ENCODE data around the gene KANSL1. TPM values are rescaled to one million over a fixed set of nuclear protein-coding genes. Genes with fewer than 3 reads are reported as not detected.
"Not testable (repeated sequence)": the region's sequence is repeated elsewhere in the genome, so short reads cannot be mapped to it uniquely, and the experiment has no call there.

Gene KANSL1
- total RNA-seq, 2 experiments from 2014 or later, result 60.9 to 65.5 TPM

GRCh38 chr17:46106966-46107644 lies 86.1 kb downstream of the KANSL1 start:
- Mint-ChIP-seq H3K36me3 (peaks cover 9% of the 10 kb centered on the region), H3K4me1 (peaks cover 66% of the 10 kb centered on the region), H3K27me3 (no peaks in the 10 kb centered on the region), H3K4me3 (no peak overlapping the region), H3K9me3 (peaks cover 2% of the 10 kb centered on the region), H3K27ac (no peak overlapping the region)
- DNase-seq, result no peak

- not testable (repeated sequence) for H3K27me3 Mint-ChIP-seq, DNase-seq, H3K4me3 Mint-ChIP-seq, H3K9me3 Mint-ChIP-seq
- peaks cover 11% of the 10 kb centered on the region for H3K36me3 Mint-ChIP-seq
- peaks cover 64% of the 10 kb centered on the region for H3K4me1 Mint-ChIP-seq
- H3K27ac Mint-ChIP-seq, result peak overlapping the region; percentile 61
Observed at GRCh38 chr17:46102806-46103205, 90.4 kb downstream of the KANSL1 start.

GRCh38 chr17:46101785-46102617 lies 91.2 kb downstream of the KANSL1 start:
- H3K9me3 Mint-ChIP-seq, H3K27me3 Mint-ChIP-seq, H3K36me3 Mint-ChIP-seq, DNase-seq: not testable (repeated sequence)
- H3K4me3 Mint-ChIP-seq, result peak overlapping the region; percentile 32
- H3K27ac Mint-ChIP-seq, result peak overlapping the region; percentile 61
- H3K4me1 Mint-ChIP-seq, result peaks cover 65% of the 10 kb centered on the region

DNA sequence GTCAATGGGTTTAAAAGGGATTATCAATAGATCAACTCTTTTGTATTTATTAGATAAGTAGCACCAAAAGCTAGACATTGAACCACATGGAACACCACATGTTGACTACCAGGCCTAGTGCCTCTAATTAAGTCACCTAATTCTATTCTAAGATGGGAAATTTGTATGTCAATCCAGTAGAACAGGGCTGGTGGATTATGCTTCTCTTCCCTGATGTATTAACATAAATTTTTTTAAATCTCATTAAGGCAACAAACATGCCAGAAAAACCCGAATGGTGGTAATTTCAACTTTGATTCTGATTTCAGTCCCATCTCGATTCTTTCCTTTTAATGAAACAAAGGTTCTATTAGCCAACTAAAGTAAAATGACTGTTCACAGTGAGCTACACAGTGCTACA lies 92.6 kb downstream of the KANSL1 start:
- peaks cover 63% of the 10 kb centered on the region for H3K4me1 Mint-ChIP-seq

GRCh38 chr17:46099865-46100264 lies 93.4 kb downstream of the KANSL1 start:
- Mint-ChIP-seq H3K36me3 (peaks cover 16% of the 10 kb centered on the region), H3K4me3 (no peak overlapping the region), H3K4me1 (peaks cover 68% of the 10 kb centered on the region), H3K27me3 (no peaks in the 10 kb centered on the region), H3K9me3 (no peaks in the 10 kb centered on the region), H3K27ac (no peak overlapping the region)
- no peak for DNase-seq

More for the DNA sequence above, 92.6 kb downstream of the KANSL1 start:
- H3K27ac Mint-ChIP-seq, result peak overlapping the region; percentile 61
- DNase-seq, result no peak
- H3K36me3 Mint-ChIP-seq, result peaks cover 11% of the 10 kb centered on the region
- no peaks in the 10 kb centered on the region for H3K9me3 Mint-ChIP-seq
- no peak overlapping the region for H3K4me3 Mint-ChIP-seq
- H3K27me3 Mint-ChIP-seq, result no peaks in the 10 kb centered on the region

DNA sequence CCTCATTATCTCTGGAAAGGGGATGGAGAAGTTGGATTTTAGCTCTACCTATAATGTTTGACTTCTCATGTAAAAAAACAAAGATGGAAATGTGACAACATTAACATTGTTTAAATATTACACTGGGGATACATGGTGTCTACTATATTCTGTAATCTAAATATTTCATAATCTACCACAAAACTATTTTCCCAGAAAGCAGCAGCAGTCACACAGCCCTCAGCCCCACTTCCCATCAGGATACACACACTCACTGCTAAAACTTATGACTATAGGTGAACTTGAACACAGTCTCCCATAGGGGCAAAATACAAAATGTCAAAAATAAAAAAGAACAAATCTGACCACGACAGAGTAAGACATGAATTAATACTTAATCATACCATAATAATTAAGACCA lies 95.7 kb downstream of the KANSL1 start:
- no peak for DNase-seq
- Mint-ChIP-seq H3K27me3 (no peaks in the 10 kb centered on the region), H3K36me3 (peaks cover 30% of the 10 kb centered on the region), H3K27ac (no peak overlapping the region), H3K4me1 (peaks cover 66% of the 10 kb centered on the region), H3K4me3 (no peak overlapping the region), H3K9me3 (no peaks in the 10 kb centered on the region)

GRCh38 chr17:46092991-46093390 lies 100.2 kb downstream of the KANSL1 start:
- H3K9me3 Mint-ChIP-seq, result no peaks in the 10 kb centered on the region
- no peak for DNase-seq
- H3K27me3 Mint-ChIP-seq, result no peaks in the 10 kb centered on the region
- H3K4me3 Mint-ChIP-seq, result no peak overlapping the region
- no peak overlapping the region for H3K27ac Mint-ChIP-seq
- H3K36me3 Mint-ChIP-seq, result peaks cover 57% of the 10 kb centered on the region
- peaks cover 64% of the 10 kb centered on the region for H3K4me1 Mint-ChIP-seq

GRCh38 chr17:46090871-46091270 lies 102.4 kb downstream of the KANSL1 start:
- H3K27ac Mint-ChIP-seq, result peak overlapping the region; percentile 21
- no peak overlapping the region for H3K4me3 Mint-ChIP-seq
- H3K36me3 Mint-ChIP-seq, result peaks cover 57% of the 10 kb centered on the region
- no peaks in the 10 kb centered on the region for H3K9me3 Mint-ChIP-seq
- DNase-seq, result no peak
- H3K4me1 Mint-ChIP-seq, result peaks cover 59% of the 10 kb centered on the region
- H3K27me3 Mint-ChIP-seq, result no peaks in the 10 kb centered on the region

GRCh38 chr17:46089389-46089965 lies 103.8 kb downstream of the KANSL1 start:
- Mint-ChIP-seq H3K9me3 (no peaks in the 10 kb centered on the region), H3K36me3 (peaks cover 58% of the 10 kb centered on the region), H3K4me3 (no peak overlapping the region), H3K4me1 (peaks cover 60% of the 10 kb centered on the region), H3K27ac (peak overlapping the region; percentile 76), H3K27me3 (no peaks in the 10 kb centered on the region)
- no peak for DNase-seq

DNA sequence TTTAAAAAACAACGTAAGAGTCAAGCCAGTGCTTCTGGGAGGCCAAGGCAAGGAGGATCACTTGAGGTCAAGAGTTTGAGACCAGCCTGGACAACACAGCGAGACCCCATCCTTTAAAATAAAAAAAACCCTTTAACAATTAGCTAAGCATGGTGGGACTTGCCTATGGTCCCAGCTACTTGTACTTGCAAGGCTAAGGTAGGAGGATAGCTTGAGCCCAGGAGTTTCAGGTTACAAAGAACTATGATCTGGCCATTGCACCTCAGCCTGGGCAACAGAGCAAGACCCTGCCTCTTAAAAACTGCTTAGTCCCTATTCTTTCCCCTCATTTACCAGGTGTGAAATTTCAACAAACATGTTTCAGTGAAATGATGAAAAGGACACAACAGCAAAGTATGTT lies 104.6 kb downstream of the KANSL1 start:
- no peak overlapping the region for H3K4me3 Mint-ChIP-seq
- H3K36me3 Mint-ChIP-seq, result peaks cover 56% of the 10 kb centered on the region
- H3K27ac Mint-ChIP-seq, result no peak overlapping the region
- no peaks in the 10 kb centered on the region for H3K9me3 Mint-ChIP-seq
- peaks cover 61% of the 10 kb centered on the region for H3K4me1 Mint-ChIP-seq
- DNase-seq, result no peak
- no peaks in the 10 kb centered on the region for H3K27me3 Mint-ChIP-seq

DNA sequence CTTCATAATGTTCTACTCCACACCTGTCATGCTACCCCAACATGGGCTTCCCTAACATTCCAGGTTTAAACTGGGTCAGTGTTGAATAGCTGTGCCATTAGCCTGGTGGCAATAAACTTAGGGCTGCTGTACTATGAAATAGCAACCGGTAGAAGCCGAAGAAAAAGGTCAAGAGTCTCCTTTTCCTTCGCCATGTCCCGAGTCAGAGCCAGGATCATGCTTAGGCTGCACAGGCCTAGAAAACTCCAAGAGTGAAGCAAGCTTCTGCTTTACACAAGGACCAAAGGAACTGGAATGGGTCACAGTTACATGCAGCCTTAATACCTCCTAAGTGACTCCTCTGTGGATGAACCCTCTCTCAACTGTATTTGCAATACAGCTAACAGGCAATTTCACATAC lies 105.4 kb downstream of the KANSL1 start:
- not testable (repeated sequence) for H3K27me3 Mint-ChIP-seq, DNase-seq, H3K27ac Mint-ChIP-seq, H3K9me3 Mint-ChIP-seq, H3K4me3 Mint-ChIP-seq
- Mint-ChIP-seq H3K36me3 (peaks cover 53% of the 10 kb centered on the region), H3K4me1 (peaks cover 66% of the 10 kb centered on the region)

GRCh38 chr17:46086821-46087220 lies 106.4 kb downstream of the KANSL1 start:
- H3K9me3 Mint-ChIP-seq, result no peaks in the 10 kb centered on the region
- no peaks in the 10 kb centered on the region for H3K27me3 Mint-ChIP-seq
- peaks cover 72% of the 10 kb centered on the region for H3K4me1 Mint-ChIP-seq
- H3K4me3 Mint-ChIP-seq, result no peak overlapping the region
- peaks cover 48% of the 10 kb centered on the region for H3K36me3 Mint-ChIP-seq
- no peak overlapping the region for H3K27ac Mint-ChIP-seq
- no peak for DNase-seq

DNA sequence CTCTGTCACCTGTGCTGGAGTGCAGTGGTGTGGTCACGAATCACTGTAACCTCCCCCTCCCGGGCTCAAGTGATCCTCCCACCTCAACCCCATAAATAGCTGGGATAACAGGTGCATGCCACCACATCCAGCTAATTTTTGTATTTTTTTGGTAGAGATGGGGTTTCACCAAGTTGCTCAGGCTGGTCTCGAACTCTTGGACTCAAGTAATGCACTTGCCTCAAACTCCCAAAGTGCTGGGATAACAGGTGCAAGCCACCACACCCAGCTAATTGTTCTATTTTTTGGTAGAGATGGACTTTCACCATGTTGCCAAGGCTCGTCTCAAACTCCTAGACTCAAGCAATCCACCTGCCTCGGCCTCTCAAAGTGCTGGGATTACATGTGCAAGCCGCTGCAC lies 107.7 kb downstream of the KANSL1 start:
- Mint-ChIP-seq H3K4me3 (no peak overlapping the region), H3K27ac (peak overlapping the region; percentile 23), H3K9me3 (no peaks in the 10 kb centered on the region), H3K36me3 (peaks cover 51% of the 10 kb centered on the region), H3K27me3 (no peaks in the 10 kb centered on the region), H3K4me1 (peaks cover 72% of the 10 kb centered on the region)
- DNase-seq, result no peak

DNA sequence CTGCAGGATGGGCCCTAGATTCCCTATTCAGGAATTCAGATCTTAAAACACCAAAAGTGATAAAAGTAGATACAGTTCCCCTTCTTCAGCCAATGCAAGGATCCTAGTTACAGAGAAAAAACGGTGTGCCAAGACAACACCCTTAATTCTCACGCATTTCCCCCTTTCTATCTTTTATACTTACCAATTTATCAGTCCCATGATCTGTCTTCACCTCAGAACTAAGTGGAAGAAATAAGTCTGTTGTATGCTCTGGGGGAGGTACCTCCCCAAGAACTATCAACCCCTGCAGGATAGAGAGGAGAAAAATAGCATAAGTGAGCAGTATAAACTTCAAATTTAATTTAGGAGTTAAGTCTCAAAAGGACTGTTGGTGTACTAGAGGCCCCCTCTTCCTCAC lies 111.0 kb downstream of the KANSL1 start:
- H3K36me3 Mint-ChIP-seq, result peaks cover 31% of the 10 kb centered on the region
- H3K4me3 Mint-ChIP-seq, result no peak overlapping the region
- peaks cover 52% of the 10 kb centered on the region for H3K4me1 Mint-ChIP-seq
- no peaks in the 10 kb centered on the region for H3K27me3 Mint-ChIP-seq
- H3K27ac Mint-ChIP-seq, result peak overlapping the region; percentile 26
- DNase-seq, result no peak
- no peaks in the 10 kb centered on the region for H3K9me3 Mint-ChIP-seq

DNA sequence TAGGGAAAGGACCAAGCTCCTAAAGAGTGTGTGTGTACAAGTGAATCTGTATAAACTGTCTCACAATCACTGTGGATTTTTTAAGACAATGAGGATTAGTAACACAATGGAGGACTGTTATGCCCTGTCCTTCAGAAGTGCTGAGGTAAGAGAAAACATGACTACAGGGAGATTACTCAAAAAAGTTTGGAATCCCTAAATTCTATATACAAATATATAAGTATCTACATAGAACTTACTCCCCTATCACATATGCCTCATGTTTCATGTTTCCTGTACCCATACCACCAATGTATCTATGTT lies 112.3 kb downstream of the KANSL1 start:
- Mint-ChIP-seq H3K4me1 (peaks cover 45% of the 10 kb centered on the region), H3K36me3 (peaks cover 32% of the 10 kb centered on the region), H3K27ac (no peak overlapping the region), H3K4me3 (no peak overlapping the region), H3K9me3 (no peaks in the 10 kb centered on the region), H3K27me3 (no peaks in the 10 kb centered on the region)
- no peak for DNase-seq
